Measurements from ENCODE around the gene PRKD2. TPM values are rescaled to one million over a fixed set of nuclear protein-coding genes. Genes with fewer than 3 reads are reported as not detected.

PRKD2 gene
- total RNA-seq, 1 experiment from 2014 or later: 100 TPM

DNA sequence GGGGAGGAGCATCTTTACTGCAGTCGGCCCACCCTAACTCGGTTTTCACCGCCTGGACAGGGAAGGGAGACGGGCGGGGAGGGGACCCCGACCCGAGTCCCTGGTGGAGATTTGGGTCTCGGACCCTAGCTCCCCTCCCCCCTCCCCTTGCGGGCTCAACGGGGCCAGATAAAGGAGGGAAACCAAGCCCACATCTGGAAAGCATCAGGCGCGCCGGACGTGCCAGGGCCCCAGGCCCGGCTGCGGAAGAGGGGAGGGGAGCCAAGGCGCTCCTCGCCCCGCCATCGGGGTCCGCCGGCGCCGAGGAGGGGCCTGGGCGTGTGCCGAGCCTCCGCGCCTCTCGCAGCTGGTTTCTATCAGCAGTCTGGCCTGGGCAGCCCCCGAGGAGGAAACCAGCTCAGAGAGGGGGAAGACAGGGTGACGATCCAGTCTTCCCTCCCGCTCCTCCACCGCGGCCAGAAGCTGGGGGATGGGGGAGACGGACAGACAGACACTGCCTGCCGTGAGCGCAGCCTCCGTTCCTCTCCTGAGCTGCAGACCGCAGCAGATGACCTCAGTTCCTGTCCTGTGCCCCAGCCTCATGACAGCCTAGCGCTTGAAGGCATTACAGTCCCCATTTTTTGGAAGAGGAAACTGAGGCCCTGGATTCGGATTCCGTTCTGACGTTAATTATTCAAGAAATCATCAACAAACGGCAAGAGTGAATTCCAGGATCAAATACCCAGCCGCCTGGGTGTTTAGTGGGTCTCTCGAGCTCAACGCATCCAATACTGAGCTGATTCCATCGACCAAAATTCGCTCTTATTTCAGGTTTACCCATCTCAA lies 77.3 kb downstream of the PRKD2 start (continued):
- TF ChIP-seq, protein P1, sequence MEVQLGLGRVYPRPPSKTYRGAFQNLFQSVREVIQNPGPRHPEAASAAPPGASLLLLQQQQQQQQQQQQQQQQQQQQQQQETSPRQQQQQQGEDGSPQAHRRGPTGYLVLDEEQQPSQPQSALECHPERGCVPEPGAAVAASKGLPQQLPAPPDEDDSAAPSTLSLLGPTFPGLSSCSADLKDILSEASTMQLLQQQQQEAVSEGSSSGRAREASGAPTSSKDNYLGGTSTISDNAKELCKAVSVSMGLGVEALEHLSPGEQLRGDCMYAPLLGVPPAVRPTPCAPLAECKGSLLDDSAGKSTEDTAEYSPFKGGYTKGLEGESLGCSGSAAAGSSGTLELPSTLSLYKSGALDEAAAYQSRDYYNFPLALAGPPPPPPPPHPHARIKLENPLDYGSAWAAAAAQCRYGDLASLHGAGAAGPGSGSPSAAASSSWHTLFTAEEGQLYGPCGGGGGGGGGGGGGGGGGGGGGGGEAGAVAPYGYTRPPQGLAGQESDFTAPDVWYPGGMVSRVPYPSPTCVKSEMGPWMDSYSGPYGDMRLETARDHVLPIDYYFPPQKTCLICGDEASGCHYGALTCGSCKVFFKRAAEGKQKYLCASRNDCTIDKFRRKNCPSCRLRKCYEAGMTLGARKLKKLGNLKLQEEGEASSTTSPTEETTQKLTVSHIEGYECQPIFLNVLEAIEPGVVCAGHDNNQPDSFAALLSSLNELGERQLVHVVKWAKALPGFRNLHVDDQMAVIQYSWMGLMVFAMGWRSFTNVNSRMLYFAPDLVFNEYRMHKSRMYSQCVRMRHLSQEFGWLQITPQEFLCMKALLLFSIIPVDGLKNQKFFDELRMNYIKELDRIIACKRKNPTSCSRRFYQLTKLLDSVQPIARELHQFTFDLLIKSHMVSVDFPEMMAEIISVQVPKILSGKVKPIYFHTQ (CRISPR knock-in tag; IDR thresholded peaks at IDR 0.05): no peak
- no peak for TF ChIP-seq EMX1 (CRISPR knock-in tag; IDR thresholded peaks at IDR 0.05)
- peak; percentile 78 for TF ChIP-seq ZNF263 (CRISPR knock-in tag; IDR thresholded peaks at IDR 0.05; ENCODE audit: low read depth)
- TF ChIP-seq, protein P2, sequence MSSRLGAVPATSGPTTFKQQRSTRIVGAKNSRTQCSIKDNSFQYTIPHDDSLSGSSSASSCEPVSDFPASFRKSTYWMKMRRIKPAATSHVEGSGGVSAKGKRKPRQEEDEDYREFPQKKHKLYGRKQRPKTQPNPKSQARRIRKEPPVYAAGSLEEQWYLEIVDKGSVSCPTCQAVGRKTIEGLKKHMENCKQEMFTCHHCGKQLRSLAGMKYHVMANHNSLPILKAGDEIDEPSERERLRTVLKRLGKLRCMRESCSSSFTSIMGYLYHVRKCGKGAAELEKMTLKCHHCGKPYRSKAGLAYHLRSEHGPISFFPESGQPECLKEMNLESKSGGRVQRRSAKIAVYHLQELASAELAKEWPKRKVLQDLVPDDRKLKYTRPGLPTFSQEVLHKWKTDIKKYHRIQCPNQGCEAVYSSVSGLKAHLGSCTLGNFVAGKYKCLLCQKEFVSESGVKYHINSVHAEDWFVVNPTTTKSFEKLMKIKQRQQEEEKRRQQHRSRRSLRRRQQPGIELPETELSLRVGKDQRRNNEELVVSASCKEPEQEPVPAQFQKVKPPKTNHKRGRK (CRISPR knock-in tag; IDR thresholded peaks at IDR 0.05; ENCODE audit: borderline replicate concordance): no peak
- no peak for TF ChIP-seq ZNF396 (CRISPR knock-in tag; IDR thresholded peaks at IDR 0.05; ENCODE audit: borderline replicate concordance)
- TF ChIP-seq, protein P3, sequence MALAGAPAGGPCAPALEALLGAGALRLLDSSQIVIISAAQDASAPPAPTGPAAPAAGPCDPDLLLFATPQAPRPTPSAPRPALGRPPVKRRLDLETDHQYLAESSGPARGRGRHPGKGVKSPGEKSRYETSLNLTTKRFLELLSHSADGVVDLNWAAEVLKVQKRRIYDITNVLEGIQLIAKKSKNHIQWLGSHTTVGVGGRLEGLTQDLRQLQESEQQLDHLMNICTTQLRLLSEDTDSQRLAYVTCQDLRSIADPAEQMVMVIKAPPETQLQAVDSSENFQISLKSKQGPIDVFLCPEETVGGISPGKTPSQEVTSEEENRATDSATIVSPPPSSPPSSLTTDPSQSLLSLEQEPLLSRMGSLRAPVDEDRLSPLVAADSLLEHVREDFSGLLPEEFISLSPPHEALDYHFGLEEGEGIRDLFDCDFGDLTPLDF (CRISPR knock-in tag; IDR thresholded peaks at IDR 0.05): no peak
- TF ChIP-seq ZNF671 (CRISPR knock-in tag; IDR thresholded peaks at IDR 0.05): no peak
- TF ChIP-seq MYBL2 (CRISPR knock-in tag; IDR thresholded peaks at IDR 0.05): peak; percentile 49
- TF ChIP-seq, protein P4, sequence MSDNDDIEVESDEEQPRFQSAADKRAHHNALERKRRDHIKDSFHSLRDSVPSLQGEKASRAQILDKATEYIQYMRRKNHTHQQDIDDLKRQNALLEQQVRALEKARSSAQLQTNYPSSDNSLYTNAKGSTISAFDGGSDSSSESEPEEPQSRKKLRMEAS (CRISPR knock-in tag; IDR thresholded peaks at IDR 0.05): peak; percentile 75
- TF ChIP-seq NR2C2 (CRISPR knock-in tag; IDR thresholded peaks at IDR 0.05): no peak
- TF ChIP-seq, protein P5, sequence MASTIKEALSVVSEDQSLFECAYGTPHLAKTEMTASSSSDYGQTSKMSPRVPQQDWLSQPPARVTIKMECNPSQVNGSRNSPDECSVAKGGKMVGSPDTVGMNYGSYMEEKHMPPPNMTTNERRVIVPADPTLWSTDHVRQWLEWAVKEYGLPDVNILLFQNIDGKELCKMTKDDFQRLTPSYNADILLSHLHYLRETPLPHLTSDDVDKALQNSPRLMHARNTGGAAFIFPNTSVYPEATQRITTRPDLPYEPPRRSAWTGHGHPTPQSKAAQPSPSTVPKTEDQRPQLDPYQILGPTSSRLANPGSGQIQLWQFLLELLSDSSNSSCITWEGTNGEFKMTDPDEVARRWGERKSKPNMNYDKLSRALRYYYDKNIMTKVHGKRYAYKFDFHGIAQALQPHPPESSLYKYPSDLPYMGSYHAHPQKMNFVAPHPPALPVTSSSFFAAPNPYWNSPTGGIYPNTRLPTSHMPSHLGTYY (CRISPR knock-in tag; IDR thresholded peaks at IDR 0.05): no peak
- TF ChIP-seq, protein P6, sequence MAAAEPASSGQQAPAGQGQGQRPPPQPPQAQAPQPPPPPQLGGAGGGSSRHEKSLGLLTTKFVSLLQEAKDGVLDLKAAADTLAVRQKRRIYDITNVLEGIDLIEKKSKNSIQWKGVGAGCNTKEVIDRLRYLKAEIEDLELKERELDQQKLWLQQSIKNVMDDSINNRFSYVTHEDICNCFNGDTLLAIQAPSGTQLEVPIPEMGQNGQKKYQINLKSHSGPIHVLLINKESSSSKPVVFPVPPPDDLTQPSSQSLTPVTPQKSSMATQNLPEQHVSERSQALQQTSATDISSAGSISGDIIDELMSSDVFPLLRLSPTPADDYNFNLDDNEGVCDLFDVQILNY (CRISPR knock-in tag; IDR thresholded peaks at IDR 0.05): no peak
- no peak for TF ChIP-seq ZNF317 (CRISPR knock-in tag; IDR thresholded peaks at IDR 0.05; ENCODE audit: borderline replicate concordance, low read depth)
- TF ChIP-seq, protein P7, sequence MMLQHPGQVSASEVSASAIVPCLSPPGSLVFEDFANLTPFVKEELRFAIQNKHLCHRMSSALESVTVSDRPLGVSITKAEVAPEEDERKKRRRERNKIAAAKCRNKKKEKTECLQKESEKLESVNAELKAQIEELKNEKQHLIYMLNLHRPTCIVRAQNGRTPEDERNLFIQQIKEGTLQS (CRISPR knock-in tag; conservative IDR thresholded peaks at IDR 0.05): no peak
- TF ChIP-seq, protein P8, sequence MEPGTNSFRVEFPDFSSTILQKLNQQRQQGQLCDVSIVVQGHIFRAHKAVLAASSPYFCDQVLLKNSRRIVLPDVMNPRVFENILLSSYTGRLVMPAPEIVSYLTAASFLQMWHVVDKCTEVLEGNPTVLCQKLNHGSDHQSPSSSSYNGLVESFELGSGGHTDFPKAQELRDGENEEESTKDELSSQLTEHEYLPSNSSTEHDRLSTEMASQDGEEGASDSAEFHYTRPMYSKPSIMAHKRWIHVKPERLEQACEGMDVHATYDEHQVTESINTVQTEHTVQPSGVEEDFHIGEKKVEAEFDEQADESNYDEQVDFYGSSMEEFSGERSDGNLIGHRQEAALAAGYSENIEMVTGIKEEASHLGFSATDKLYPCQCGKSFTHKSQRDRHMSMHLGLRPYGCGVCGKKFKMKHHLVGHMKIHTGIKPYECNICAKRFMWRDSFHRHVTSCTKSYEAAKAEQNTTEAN (CRISPR knock-in tag; IDR thresholded peaks at IDR 0.05): peak; percentile 44; the same call in 1 of the 2 replicates
- TF ChIP-seq, protein P9, sequence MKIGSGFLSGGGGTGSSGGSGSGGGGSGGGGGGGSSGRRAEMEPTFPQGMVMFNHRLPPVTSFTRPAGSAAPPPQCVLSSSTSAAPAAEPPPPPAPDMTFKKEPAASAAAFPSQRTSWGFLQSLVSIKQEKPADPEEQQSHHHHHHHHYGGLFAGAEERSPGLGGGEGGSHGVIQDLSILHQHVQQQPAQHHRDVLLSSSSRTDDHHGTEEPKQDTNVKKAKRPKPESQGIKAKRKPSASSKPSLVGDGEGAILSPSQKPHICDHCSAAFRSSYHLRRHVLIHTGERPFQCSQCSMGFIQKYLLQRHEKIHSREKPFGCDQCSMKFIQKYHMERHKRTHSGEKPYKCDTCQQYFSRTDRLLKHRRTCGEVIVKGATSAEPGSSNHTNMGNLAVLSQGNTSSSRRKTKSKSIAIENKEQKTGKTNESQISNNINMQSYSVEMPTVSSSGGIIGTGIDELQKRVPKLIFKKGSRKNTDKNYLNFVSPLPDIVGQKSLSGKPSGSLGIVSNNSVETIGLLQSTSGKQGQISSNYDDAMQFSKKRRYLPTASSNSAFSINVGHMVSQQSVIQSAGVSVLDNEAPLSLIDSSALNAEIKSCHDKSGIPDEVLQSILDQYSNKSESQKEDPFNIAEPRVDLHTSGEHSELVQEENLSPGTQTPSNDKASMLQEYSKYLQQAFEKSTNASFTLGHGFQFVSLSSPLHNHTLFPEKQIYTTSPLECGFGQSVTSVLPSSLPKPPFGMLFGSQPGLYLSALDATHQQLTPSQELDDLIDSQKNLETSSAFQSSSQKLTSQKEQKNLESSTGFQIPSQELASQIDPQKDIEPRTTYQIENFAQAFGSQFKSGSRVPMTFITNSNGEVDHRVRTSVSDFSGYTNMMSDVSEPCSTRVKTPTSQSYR (CRISPR knock-in tag; IDR thresholded peaks at IDR 0.05): peak; percentile 60; the same call in 1 of the 2 replicates
- TF ChIP-seq, protein P10, sequence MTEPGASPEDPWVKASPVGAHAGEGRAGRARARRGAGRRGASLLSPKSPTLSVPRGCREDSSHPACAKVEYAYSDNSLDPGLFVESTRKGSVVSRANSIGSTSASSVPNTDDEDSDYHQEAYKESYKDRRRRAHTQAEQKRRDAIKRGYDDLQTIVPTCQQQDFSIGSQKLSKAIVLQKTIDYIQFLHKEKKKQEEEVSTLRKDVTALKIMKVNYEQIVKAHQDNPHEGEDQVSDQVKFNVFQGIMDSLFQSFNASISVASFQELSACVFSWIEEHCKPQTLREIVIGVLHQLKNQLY (CRISPR knock-in tag; IDR thresholded peaks at IDR 0.05): no peak
- TF ChIP-seq NFYB (CRISPR knock-in tag; conservative IDR thresholded peaks at IDR 0.05; ENCODE audit: low read depth): peak; percentile 23; the same call in 1 of the 2 replicates
- TF ChIP-seq, protein P11, sequence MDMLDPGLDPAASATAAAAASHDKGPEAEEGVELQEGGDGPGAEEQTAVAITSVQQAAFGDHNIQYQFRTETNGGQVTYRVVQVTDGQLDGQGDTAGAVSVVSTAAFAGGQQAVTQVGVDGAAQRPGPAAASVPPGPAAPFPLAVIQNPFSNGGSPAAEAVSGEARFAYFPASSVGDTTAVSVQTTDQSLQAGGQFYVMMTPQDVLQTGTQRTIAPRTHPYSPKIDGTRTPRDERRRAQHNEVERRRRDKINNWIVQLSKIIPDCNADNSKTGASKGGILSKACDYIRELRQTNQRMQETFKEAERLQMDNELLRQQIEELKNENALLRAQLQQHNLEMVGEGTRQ (CRISPR knock-in tag; IDR thresholded peaks at IDR 0.05): no peak
- TF ChIP-seq, protein P12, sequence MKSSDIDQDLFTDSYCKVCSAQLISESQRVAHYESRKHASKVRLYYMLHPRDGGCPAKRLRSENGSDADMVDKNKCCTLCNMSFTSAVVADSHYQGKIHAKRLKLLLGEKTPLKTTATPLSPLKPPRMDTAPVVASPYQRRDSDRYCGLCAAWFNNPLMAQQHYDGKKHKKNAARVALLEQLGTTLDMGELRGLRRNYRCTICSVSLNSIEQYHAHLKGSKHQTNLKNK (CRISPR knock-in tag; IDR thresholded peaks at IDR 0.05): no peak
- TF ChIP-seq SMAD4 (CRISPR knock-in tag; IDR thresholded peaks at IDR 0.05): no peak
- TF ChIP-seq NFE2L1 (CRISPR knock-in tag; IDR thresholded peaks at IDR 0.05): 0 out of 2 replicates have a peak, but pooled peaks have one; percentile 59
